Smooth muscle cell (in vitro differentiated cells): ENCODE measurements around the gene DOK7. TPM values are rescaled to one million over a fixed set of nuclear protein-coding genes. Genes with fewer than 3 reads are reported as not detected.

Source experiments
- DNase-seq: peaks from one replicate; lab custom pipeline; 2025; ENCODE audit not compliant: unreplicated experiment; lab: John Stamatoyannopoulos, UW
- H2AFZ ChIP-seq: fragments of 200-600 bp; sonication (generic); 2 replicates; pipeline ENCODE4 v1.6.0; 2016; ENCODE audit warnings: antibody characterized with exemption, low read depth, mild to moderate bottlenecking
- H3F3A ChIP-seq: fragments of 200-600 bp; sonication (generic); 2 replicates; pipeline ENCODE4 v1.6.0; 2017; ENCODE audit warnings: antibody characterized with exemption, low read depth
- H3K27ac ChIP-seq: fragments of 200-600 bp; sonication (generic); 2 replicates; pipeline ENCODE4 v1.5.1; 2016; ENCODE audit warnings: low read depth, mild to moderate bottlenecking
- H3K27me3 ChIP-seq: fragments of 200-600 bp; sonication (generic); 2 replicates; pipeline ENCODE4 v1.6.1; 2016; ENCODE audit warnings: low read depth, mild to moderate bottlenecking
- H3K36me3 ChIP-seq: fragments of 200-600 bp; sonication (generic); 2 replicates; pipeline ENCODE4 v1.5.1; 2016; ENCODE audit warnings: low read depth
- H3K4me1 ChIP-seq: fragments of 200-600 bp; sonication (generic); 2 replicates; pipeline ENCODE4 v1.5.1; 2016; ENCODE audit warnings: low read depth
- H3K4me2 ChIP-seq: fragments of 200-600 bp; sonication (generic); 2 replicates; pipeline ENCODE4 v1.6.0; 2016; ENCODE audit warnings: mild to moderate bottlenecking
- H3K4me3 ChIP-seq: fragments of 200-600 bp; sonication (generic); 2 replicates; pipeline ENCODE4 v1.5.1; 2016; ENCODE audit warnings: mild to moderate bottlenecking
- H3K79me2 ChIP-seq: fragments of 200-600 bp; sonication (generic); 2 replicates; pipeline ENCODE4 v1.6.0; 2016; ENCODE audit warnings: low read depth, mild to moderate bottlenecking
- H3K9ac ChIP-seq: fragments of 200-600 bp; sonication (generic); 2 replicates; pipeline ENCODE4 v1.6.0; 2016; ENCODE audit warnings: low read depth
- H3K9me3 ChIP-seq: fragments of 200-600 bp; sonication (generic); replicated peaks from 2 replicates; pipeline ENCODE4 v1.5.1; 2016; ENCODE audit warnings: low read depth
- H4K20me1 ChIP-seq: fragments of 200-600 bp; sonication (generic); 2 replicates; pipeline ENCODE4 v1.6.0; 2016; ENCODE audit warnings: low read depth
- WGBS: methylation state at CpG from one replicate; pipeline ENCODE4 v1.1.7; 2016; ENCODE audit warnings: low lambda C conversion rate; 5-methylcytosine and 5-hydroxymethylcytosine counted together
- polyA plus RNA-seq: library from polyadenylated mRNA; unstranded; fragments of >200 nt; fragmentation: Nextera tagmentation; extraction: Ambion mirVana; gene quantifications from 2 replicates; pipeline ENCODE4 v1.2.1, GENCODE V29; 2016
- total RNA-seq: library from RNA; depleted of rRNA; stranded (reverse); fragments of >200 nt; gene quantifications from 2 replicates; pipeline ENCODE4 v1.2.3, GENCODE V29; 2014
- TF ChIP-seq, protein P1 (sequence below): fragments of 200-600 bp; sonication (generic); IDR thresholded peaks from 2 replicates; pipeline ENCODE4 v1.5.1; 2017; ENCODE audit warnings: borderline replicate concordance, mild to moderate bottlenecking, antibody characterized with exemption; ENCODE audit not compliant: insufficient read depth, poor library complexity, severe bottlenecking

Gene DOK7
- total and polyA plus RNA-seq, 2 experiments from 2014 or later: not detected

DNA sequence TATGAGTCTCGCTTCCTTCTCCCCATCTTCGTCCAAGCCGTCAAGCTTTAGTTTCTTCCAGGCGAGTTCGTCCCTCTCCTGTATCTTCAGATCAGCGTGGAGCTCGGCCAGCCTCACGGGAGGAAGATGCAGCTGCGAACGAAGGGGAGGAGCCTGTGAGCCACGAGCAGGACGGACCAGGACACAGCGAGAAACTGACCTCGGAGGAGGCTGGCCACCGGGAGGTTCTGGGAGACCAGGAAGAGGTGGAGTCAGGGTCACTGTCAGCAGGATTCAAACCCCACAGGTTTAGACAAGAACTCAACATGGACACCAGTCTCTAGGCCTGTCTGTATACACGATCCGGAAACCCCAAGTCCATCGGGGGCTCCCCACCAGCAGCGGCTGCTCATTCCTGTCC is 61.8 kb downstream of the DOK7 start:
- H2AFZ ChIP-seq: no peak overlapping the region
- no peaks in the 10 kb centered on the region for H3K36me3 ChIP-seq
- no peaks in the 10 kb centered on the region for H3K9me3 ChIP-seq
- no peaks in the 10 kb centered on the region for H3K27me3 ChIP-seq
- H3K79me2 ChIP-seq: peaks cover 14% of the 10 kb centered on the region
- H3K27ac ChIP-seq: no peak overlapping the region
- H3F3A ChIP-seq: no peaks in the 10 kb centered on the region
- 89% methylated on average over 19 of the region's 19 CpGs for WGBS
- H3K9ac ChIP-seq: no peak overlapping the region
- H3K4me3 ChIP-seq: no peak overlapping the region
- TF ChIP-seq, protein P1, sequence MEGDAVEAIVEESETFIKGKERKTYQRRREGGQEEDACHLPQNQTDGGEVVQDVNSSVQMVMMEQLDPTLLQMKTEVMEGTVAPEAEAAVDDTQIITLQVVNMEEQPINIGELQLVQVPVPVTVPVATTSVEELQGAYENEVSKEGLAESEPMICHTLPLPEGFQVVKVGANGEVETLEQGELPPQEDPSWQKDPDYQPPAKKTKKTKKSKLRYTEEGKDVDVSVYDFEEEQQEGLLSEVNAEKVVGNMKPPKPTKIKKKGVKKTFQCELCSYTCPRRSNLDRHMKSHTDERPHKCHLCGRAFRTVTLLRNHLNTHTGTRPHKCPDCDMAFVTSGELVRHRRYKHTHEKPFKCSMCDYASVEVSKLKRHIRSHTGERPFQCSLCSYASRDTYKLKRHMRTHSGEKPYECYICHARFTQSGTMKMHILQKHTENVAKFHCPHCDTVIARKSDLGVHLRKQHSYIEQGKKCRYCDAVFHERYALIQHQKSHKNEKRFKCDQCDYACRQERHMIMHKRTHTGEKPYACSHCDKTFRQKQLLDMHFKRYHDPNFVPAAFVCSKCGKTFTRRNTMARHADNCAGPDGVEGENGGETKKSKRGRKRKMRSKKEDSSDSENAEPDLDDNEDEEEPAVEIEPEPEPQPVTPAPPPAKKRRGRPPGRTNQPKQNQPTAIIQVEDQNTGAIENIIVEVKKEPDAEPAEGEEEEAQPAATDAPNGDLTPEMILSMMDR: no peak
- DNase-seq: no peak
- no peaks in the 10 kb centered on the region for H3K4me1 ChIP-seq
- H4K20me1 ChIP-seq: peaks cover 79% of the 10 kb centered on the region
- H3K4me2 ChIP-seq: no peak overlapping the region

DNA sequence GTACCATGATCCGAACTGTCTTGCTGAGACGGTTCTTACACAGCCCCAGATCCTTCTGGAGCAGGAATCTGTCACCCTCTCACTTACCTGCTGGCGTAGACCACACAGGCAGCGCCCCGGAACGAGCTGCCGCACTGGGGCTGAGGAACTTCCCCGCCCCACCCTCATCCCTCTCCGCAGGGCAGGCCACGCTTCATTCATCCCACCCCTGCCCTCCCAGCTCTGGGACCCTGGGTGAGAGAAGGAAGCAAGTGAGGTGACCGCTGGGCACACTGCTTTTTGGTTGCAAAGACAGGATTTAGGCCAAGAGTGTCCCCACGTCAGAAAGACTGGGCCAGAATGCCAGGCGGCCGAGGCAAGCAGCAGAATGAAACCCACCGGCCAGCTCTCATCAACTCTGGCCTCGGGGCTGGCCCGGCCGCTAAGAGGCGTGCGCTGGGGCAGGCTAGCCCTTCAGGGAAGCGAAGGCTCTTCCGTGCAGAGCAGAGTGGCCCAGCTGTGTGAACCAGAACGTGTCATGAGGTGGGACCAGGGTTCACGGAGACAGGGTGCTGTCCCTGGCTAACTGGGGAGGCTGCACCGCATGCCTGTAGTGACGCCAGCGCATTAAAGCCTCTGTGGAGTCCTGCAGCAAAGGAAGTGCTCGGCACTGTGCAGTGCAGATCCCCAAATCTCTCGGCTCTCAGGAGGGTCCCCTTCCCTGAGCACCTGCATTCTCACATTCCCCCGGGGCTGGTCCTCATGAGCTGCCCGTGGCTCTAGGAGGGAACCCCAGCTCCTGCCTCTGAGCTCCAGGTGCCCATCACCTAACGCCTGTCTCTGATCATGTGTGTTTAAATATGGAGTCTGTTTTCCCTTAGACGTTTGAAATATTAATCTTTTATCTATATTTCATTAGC is 62.7 kb downstream of the DOK7 start:
- Histone ChIP-seq H3K27me3 (no peaks in the 10 kb centered on the region), H3K4me2 (no peak overlapping the region), H4K20me1 (peaks cover 87% of the 10 kb centered on the region), H3K9ac (no peak overlapping the region), H3K9me3 (no peaks in the 10 kb centered on the region), H3K27ac (no peak overlapping the region), H2AFZ (no peak overlapping the region), H3K4me3 (no peak overlapping the region), H3K36me3 (no peaks in the 10 kb centered on the region), H3F3A (no peaks in the 10 kb centered on the region), H3K4me1 (no peaks in the 10 kb centered on the region), H3K79me2 (peaks cover 21% of the 10 kb centered on the region)
- TF ChIP-seq, protein P1: no peak
- DNase-seq: no peak
- WGBS: 96% methylated on average over 30 of the region's 33 CpGs

DNA sequence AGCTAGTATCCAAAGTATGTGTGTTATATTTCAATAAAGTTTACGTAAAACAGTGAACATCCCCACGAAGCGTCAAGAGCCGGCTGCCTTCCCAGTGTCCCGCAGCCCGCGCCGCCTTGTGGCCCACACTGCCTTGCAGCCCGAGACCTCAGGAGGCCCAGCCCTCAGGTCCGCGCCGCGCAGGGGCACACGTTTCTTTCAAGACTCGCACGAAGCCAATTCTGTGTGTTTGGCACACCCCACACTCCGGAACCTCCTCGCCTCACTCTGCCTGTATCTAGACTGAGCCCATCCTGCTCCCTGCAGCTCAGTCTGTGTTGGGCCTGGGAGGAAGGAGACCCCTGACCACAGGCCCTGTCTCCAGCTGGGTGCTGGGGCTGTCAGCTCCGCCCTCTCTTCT is 63.4 kb downstream of the DOK7 start:
- Histone ChIP-seq H3K27me3 (no peaks in the 10 kb centered on the region), H3F3A (no peaks in the 10 kb centered on the region), H4K20me1 (peaks cover 87% of the 10 kb centered on the region), H3K27ac (no peak overlapping the region), H2AFZ (no peak overlapping the region), H3K36me3 (no peaks in the 10 kb centered on the region), H3K9ac (no peak overlapping the region), H3K4me1 (peaks cover 6% of the 10 kb centered on the region), H3K79me2 (peaks cover 28% of the 10 kb centered on the region), H3K9me3 (no peaks in the 10 kb centered on the region), H3K4me2 (no peak overlapping the region), H3K4me3 (no peak overlapping the region)
- TF ChIP-seq, protein P1: no peak
- DNase-seq: no peak
- WGBS: 96% methylated on average over 19 of the region's 19 CpGs
